ENCODE results near the gene ESPNL. TPM values are rescaled to one million over a fixed set of nuclear protein-coding genes. Genes with fewer than 3 reads are reported as not detected.
A peak's percentile ranks its signal among the peaks of the same experiment; 100 is the strongest.

The ESPNL gene
- total and polyA plus RNA-seq, 9 donors = 0.75 to 3.6 (median 2.0) TPM

DNA sequence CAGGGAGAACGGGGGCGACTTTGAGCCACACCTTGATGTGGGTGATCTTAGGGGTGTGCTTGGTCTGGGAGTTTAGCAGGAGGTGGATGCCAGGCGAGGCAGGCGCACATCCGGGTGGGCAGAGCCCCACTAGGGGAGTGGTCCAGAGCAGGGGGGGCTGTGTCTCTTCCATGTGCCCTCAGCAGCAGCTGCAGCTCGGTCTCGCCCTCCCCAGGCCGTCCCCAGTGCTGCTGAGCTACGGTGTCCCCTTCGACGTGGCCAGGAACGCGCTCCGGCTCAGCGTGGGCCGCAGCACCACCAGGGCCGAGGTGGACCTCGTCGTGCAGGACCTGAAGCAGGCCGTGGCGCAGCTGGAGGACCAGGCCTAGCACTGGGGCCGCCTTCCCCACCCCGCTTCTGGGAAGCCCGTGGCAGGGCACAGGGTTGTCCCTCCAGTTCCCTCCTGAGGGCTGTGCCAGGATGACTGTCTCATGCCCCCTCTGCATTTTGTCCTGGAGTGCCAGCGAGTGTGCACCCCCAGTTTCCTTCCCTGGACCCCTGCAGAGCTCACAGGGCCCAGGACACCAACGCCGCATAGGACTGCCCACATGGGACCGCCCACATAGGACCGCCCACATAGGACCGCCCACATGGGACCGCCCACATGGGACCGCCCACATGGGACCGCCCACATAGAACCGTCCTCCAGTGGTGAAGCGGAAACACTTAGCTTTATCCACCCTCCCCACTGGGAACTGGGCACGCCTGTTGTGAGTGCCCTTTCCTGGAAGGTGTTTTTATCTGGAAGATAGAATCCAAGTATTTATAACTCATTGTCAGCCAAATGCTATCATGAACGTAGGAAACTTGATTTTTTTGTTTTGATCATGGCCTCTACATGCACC lies 1.9 kb upstream of the ESPNL start:
- Histone ChIP-seq H3K36me3 (ENCODE audit: control insufficient read depth, insufficient read depth, low read length) (peaks cover 4% of the 10 kb centered on the region), H3K27me3 (ENCODE audit: control insufficient read depth, insufficient read depth, low read length) (no peaks in the 10 kb centered on the region), H3K27ac (ENCODE audit: low read length) (no peak overlapping the region), H3K4me1 (ENCODE audit: control insufficient read depth, insufficient read depth, low read length) (peaks cover 4% of the 10 kb centered on the region), H3K4me3 (ENCODE audit: low read length) (no peak overlapping the region), H3K9me3 (replicated peaks; ENCODE audit: control insufficient read depth, low read depth, low read length) (no peaks in the 10 kb centered on the region)
- WGBS (ENCODE audit: insufficient coverage) = 85% methylated on average over 30 of the region's 37 CpGs
- DNase-seq = peak; percentile 31

DNA sequence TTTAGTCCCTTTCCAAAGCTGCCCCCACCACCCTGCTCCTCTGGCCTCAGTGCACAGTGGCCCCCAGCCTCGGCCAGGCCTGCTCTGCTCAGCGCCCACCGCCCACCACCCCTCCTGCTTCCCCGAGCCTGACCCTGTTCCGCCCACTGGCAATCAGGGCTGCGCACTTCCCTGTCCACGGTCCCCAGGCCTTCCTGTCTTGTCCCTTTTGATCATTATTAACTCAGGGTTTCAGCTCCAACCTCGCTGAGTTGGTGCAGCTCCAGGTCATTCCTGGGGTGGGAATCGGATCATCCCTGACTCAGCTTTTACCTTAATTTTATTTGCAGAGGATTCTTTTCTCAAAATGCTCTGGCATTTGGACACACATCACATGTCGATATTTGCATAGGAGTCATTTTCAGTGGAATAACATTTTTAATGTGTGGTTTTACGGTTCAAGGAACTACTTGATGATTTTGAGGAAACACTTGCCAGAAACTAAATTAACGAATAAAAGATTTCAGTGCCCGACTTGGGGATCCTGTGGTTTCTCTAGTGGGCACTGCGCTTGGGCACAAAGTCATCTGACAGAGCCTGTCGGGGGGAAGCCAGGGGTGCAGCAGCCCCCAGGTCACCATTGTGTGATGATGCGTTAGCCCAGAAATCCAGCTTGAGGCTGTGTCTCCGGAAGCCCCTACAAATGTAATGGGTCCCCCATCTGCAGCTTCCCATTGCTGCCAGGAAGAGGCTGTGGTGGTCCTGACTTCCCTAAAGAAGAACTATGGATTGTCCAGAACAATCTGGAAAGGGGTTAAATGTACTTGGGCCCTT lies 1.0 kb upstream of the ESPNL start:
- WGBS (ENCODE audit: insufficient coverage) = 73% methylated on average over 14 of the region's 17 CpGs
- H3K4me3 ChIP-seq (ENCODE audit: low read length) = no peak overlapping the region
- H3K9me3 ChIP-seq (replicated peaks; ENCODE audit: control insufficient read depth, low read depth, low read length) = no peaks in the 10 kb centered on the region
- no peak overlapping the region for H3K27ac ChIP-seq (ENCODE audit: low read length)
- no peaks in the 10 kb centered on the region for H3K27me3 ChIP-seq (ENCODE audit: control insufficient read depth, insufficient read depth, low read length)
- peaks cover 4% of the 10 kb centered on the region for H3K36me3 ChIP-seq (ENCODE audit: control insufficient read depth, insufficient read depth, low read length)
- H3K4me1 ChIP-seq (ENCODE audit: control insufficient read depth, insufficient read depth, low read length) = peaks cover 4% of the 10 kb centered on the region
- DNase-seq = peak; percentile 52

- Histone ChIP-seq H3K27me3 (ENCODE audit: control insufficient read depth, insufficient read depth, low read length) (no peaks in the 10 kb centered on the region), H3K4me3 (ENCODE audit: low read length) (no peak overlapping the region), H3K36me3 (ENCODE audit: control insufficient read depth, insufficient read depth, low read length) (no peaks in the 10 kb centered on the region), H3K27ac (ENCODE audit: low read length) (no peak overlapping the region), H3K4me1 (ENCODE audit: control insufficient read depth, insufficient read depth, low read length) (peaks cover 4% of the 10 kb centered on the region), H3K9me3 (replicated peaks; ENCODE audit: control insufficient read depth, low read depth, low read length) (no peaks in the 10 kb centered on the region)
- WGBS (ENCODE audit: insufficient coverage) = 68% methylated on average over 6 of the region's 10 CpGs
- no peak for DNase-seq
Measured at GRCh38 chr2:238099714-238100048, 459 bp upstream of the ESPNL start.

DNA sequence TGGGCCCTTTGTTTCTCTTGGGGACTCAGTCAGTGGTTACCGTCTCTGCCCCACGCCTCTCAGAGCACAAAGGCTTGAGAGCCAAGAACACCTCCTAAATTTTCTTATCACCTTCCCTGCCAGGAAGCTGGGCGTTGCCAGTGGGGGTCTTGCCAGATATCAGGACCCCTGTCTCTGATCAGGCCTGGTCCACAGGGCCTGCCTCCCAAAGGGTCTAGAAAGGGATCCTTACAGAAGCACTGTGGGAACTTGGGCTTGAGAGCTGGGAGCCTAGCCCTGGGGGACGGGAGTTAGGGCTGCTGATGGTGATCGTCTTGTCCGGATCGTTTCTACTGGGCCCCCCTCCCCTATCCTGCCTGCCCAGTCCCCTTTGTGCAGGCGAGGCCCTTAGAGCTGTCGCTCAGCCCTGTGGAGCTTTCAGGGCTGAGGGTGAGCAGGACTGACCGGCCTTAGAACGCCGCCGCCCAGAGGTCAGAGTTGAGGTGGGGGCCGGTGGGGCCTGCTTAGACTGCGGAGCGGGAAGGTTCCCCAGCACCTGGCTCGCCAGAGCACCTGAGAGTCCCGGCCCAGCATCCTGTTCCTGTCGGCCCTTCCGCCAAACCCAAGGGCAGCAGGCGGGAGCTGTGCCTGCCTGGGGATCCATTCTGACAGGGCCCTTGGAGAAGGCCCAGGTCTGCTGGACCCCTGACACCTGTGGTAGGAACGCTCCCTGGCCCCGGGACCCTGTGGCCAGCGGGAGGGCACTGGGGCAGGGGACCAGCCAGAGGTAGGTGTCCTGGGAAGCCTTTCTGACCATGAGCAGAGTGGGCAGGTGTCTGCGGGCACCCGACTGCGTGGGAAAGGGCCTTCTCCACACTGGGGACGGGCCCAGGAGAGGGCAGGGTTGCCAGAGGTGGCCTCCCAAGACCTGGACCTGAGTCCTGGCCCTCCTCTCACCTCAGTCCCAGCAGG lies 956 bp downstream of the ESPNL start:
- 80% methylated on average over 21 of the region's 28 CpGs for WGBS (ENCODE audit: insufficient coverage)
- Histone ChIP-seq H3K4me1 (ENCODE audit: control insufficient read depth, insufficient read depth, low read length) (peaks cover 4% of the 10 kb centered on the region), H3K4me3 (ENCODE audit: low read length) (no peak overlapping the region), H3K27me3 (ENCODE audit: control insufficient read depth, insufficient read depth, low read length) (no peaks in the 10 kb centered on the region), H3K27ac (ENCODE audit: low read length) (no peak overlapping the region), H3K9me3 (replicated peaks; ENCODE audit: control insufficient read depth, low read depth, low read length) (no peaks in the 10 kb centered on the region), H3K36me3 (ENCODE audit: control insufficient read depth, insufficient read depth, low read length) (no peaks in the 10 kb centered on the region)
- no peak for DNase-seq

DNA sequence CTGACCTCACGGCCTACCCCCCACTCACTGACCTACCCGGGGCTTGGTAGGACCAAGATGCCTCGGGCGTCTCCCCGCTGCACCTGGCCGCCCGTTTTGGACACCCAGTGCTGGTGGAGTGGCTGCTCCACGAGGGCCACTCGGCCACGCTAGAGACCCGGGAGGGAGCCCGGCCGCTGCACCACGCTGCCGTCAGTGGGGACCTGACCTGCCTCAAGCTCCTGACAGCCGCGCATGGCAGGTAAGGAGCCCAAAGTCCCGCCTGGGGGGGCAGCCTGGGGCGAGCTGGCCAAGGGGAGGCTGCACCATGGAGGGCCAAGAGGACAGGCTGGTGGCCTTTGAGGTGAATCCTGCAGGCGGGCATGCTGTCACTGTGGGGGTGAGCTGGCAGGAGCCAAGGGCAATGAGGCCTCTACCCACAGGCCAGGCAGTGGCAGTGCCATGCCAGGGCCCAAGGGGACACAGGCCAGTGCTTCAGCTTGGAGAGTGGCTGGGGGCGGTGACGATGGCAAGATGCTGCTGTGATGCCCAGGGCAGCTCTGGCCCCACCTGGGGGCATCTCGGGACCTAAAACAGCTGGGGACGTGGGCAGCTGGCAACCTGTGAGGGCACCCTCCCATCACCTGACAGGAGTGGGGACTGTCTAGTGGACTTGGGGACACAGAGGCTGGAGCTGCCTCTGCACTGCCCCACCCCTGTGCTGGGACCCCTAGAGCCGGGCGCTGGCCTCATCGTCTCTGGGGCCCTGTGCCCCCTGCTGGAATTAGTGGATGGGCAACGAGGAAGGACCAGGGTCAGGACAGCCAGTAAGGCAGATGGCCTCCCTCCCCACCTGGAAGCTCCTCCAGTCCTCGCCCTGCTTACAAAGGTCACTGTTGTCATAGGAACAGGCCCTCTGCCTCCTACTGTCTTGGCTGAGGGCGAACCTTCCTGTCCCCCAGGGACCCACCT lies 2.0 kb downstream of the ESPNL start:
- WGBS (ENCODE audit: insufficient coverage) = 83% methylated on average over 24 of the region's 30 CpGs
- Histone ChIP-seq H3K4me1 (ENCODE audit: control insufficient read depth, insufficient read depth, low read length) (peaks cover 4% of the 10 kb centered on the region), H3K4me3 (ENCODE audit: low read length) (no peak overlapping the region), H3K27me3 (ENCODE audit: control insufficient read depth, insufficient read depth, low read length) (no peaks in the 10 kb centered on the region), H3K27ac (ENCODE audit: low read length) (no peak overlapping the region), H3K36me3 (ENCODE audit: control insufficient read depth, insufficient read depth, low read length) (no peaks in the 10 kb centered on the region), H3K9me3 (replicated peaks; ENCODE audit: control insufficient read depth, low read depth, low read length) (no peaks in the 10 kb centered on the region)
- no peak for DNase-seq

- Histone ChIP-seq H3K9me3 (replicated peaks; ENCODE audit: control insufficient read depth, low read depth, low read length) (no peaks in the 10 kb centered on the region), H3K4me1 (ENCODE audit: control insufficient read depth, insufficient read depth, low read length) (peaks cover 9% of the 10 kb centered on the region), H3K4me3 (ENCODE audit: low read length) (no peak overlapping the region), H3K36me3 (ENCODE audit: control insufficient read depth, insufficient read depth, low read length) (no peaks in the 10 kb centered on the region), H3K27me3 (ENCODE audit: control insufficient read depth, insufficient read depth, low read length) (no peaks in the 10 kb centered on the region), H3K27ac (ENCODE audit: low read length) (no peak overlapping the region)
- DNase-seq = no peak
- WGBS (ENCODE audit: insufficient coverage) = 69% methylated on average over 6 of the region's 10 CpGs
Measured at GRCh38 chr2:238102865-238103264, 2.7 kb downstream of the ESPNL start.

DNA sequence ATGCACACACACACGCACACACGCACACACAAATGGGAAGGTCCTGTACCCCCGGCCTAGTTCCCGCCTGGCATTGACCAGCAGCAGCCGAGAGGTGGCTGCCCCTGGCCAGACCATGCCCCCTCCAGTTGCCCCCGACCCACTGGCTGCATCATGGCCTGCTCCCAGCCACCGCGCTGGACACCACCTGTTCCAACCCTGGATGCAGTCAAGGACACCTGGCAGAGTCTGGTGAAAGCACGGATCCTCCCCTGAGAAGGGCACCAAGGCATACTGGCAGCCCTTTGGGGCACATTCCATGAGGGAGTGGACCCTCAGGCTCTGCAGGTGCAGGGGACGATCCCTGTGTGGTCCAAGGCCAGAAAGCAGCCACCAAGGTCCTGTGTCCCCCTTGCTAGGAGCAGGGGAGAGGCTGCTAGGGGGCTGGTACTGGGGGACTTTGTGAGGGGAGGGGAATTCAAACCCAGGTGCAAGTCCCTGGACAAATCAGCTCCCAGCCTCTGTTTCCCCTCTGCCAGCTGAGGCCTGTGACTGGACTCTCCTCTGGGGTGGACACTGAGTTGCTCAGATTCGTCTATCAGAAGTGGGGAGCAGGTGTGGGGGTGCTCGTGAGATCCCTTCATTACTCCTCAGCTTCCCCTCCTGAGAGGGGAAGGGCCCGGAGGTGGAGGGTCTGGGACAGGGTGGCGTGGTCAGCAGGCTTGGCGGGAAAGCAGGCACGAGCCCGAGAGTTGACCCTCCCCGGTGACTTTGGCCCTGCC lies 3.5 kb downstream of the ESPNL start:
- Histone ChIP-seq H3K9me3 (replicated peaks; ENCODE audit: control insufficient read depth, low read depth, low read length) (no peaks in the 10 kb centered on the region), H3K27ac (ENCODE audit: low read length) (no peak overlapping the region), H3K4me3 (ENCODE audit: low read length) (no peak overlapping the region), H3K4me1 (ENCODE audit: control insufficient read depth, insufficient read depth, low read length) (peaks cover 16% of the 10 kb centered on the region), H3K27me3 (ENCODE audit: control insufficient read depth, insufficient read depth, low read length) (no peaks in the 10 kb centered on the region), H3K36me3 (ENCODE audit: control insufficient read depth, insufficient read depth, low read length) (no peaks in the 10 kb centered on the region)
- 81% methylated on average over 15 of the region's 18 CpGs for WGBS (ENCODE audit: insufficient coverage)
- DNase-seq = no peak

DNA sequence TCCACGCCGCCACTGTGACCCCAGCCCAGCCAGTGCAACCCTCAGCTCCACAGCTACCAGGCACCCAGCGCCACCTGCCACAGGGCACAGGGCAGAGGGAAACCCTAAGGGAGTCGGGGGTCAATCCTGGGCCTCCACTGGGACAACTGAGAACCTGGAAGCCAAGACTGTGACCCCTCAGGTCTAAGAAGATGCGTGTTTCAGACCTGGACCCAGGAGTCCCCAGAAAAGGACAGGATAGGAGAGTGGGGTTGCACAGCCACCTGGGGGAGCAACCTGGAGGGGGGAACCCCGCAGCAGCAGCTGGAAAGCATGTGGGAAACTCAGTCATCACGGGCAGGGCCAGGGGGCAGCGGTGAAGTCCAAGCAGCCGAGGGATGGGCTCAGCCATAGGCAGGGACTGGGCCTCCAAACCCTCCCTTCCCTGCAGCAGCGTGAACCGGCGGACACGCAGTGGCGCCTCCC lies 4.1 kb downstream of the ESPNL start:
- Histone ChIP-seq H3K9me3 (replicated peaks; ENCODE audit: control insufficient read depth, low read depth, low read length) (no peaks in the 10 kb centered on the region), H3K27ac (ENCODE audit: low read length) (no peak overlapping the region), H3K4me3 (ENCODE audit: low read length) (no peak overlapping the region), H3K36me3 (ENCODE audit: control insufficient read depth, insufficient read depth, low read length) (no peaks in the 10 kb centered on the region), H3K4me1 (ENCODE audit: control insufficient read depth, insufficient read depth, low read length) (peaks cover 20% of the 10 kb centered on the region), H3K27me3 (ENCODE audit: control insufficient read depth, insufficient read depth, low read length) (no peaks in the 10 kb centered on the region)
- DNase-seq = no peak
- 88% methylated on average over 13 of the region's 14 CpGs for WGBS (ENCODE audit: insufficient coverage)
